HG02852 (cell line): ENCODE data around the gene FOXJ1.
"Not testable (repeated sequence)": the region's sequence is repeated elsewhere in the genome, so short reads cannot be mapped to it uniquely, and the experiment has no call there.

Experiments
- ATAC-seq: cut with Tn5 transposase; IDR thresholded peaks from one replicate; pipeline ENCODE4 v1.9.1; 2021; ENCODE audit warnings: mild to moderate bottlenecking, moderate library complexity; ENCODE audit not compliant: unreplicated experiment

The FOXJ1 gene

GRCh38 chr17:76141212-76142038 is at the start of gene FOXJ1:
TSS of gene FOXJ1 (minus strand) at chr17:76141245. CDS start at chr17:76140395, 850 bp downstream.
- peak; percentile 63 for ATAC-seq

GRCh38 chr17:76189741-76190140 is 48.7 kb upstream of the FOXJ1 start:
- ATAC-seq: no peak

- ATAC-seq: no peak
These were observed 48.2 kb upstream of the FOXJ1 start for GRCh38 chr17:76189247-76189646.

GRCh38 chr17:76188213-76189016 is 47.4 kb upstream of the FOXJ1 start:
- ATAC-seq: no peak

- not testable (repeated sequence) for ATAC-seq
These were observed 45.7 kb upstream of the FOXJ1 start for GRCh38 chr17:76186774-76187173.

GRCh38 chr17:76184290-76184689 is 43.2 kb upstream of the FOXJ1 start:
- ATAC-seq: no peak

GRCh38 chr17:76182016-76182764 is 41.1 kb upstream of the FOXJ1 start:
- no peak for ATAC-seq

- no peak for ATAC-seq
These were observed 38.7 kb upstream of the FOXJ1 start for GRCh38 chr17:76179496-76180467.

- no peak for ATAC-seq
These were observed 37.1 kb upstream of the FOXJ1 start for GRCh38 chr17:76178124-76178523.

- no peak for ATAC-seq
These were observed 35.9 kb upstream of the FOXJ1 start for GRCh38 chr17:76176701-76177574.

- ATAC-seq: no peak
These were observed 33.0 kb upstream of the FOXJ1 start for GRCh38 chr17:76174037-76174436.

GRCh38 chr17:76173474-76173873 is 32.4 kb upstream of the FOXJ1 start:
- ATAC-seq: no peak

GRCh38 chr17:76171706-76172105 is 30.7 kb upstream of the FOXJ1 start:
- no peak for ATAC-seq

GRCh38 chr17:76170114-76170513 is 29.1 kb upstream of the FOXJ1 start:
- ATAC-seq: no peak

GRCh38 chr17:76166906-76167305 is 25.9 kb upstream of the FOXJ1 start:
- no peak for ATAC-seq

- no peak for ATAC-seq
These were observed 25.1 kb upstream of the FOXJ1 start for GRCh38 chr17:76166168-76166567.

GRCh38 chr17:76164331-76164730 is 23.3 kb upstream of the FOXJ1 start:
- ATAC-seq: no peak

- ATAC-seq: no peak
These were observed 22.9 kb upstream of the FOXJ1 start for GRCh38 chr17:76163919-76164318.

GRCh38 chr17:76161619-76162266 is 20.7 kb upstream of the FOXJ1 start:
- no peak for ATAC-seq
